Activated naive CD4-positive, alpha-beta T cell treated with anti-CD3 and anti-CD28 coated beads, Interleukin-2, amount 50 U/mL, for 72 hours (primary cell): ENCODE measurements around the gene ZNF316. TPM values are rescaled to one million over a fixed set of nuclear protein-coding genes. Genes with fewer than 3 reads are reported as not detected.
"Not testable (repeated sequence)": the region's sequence is repeated elsewhere in the genome, so short reads cannot be mapped to it uniquely, and the experiment has no call there.

ENCODE experiments used
- ATAC-seq, 2 donors: fragments of 150-1000 bp; cut with Tn5 transposase; 2 replicates each; pipeline ENCODE4 v1.10.0; 2021; ENCODE audit warnings: mild to moderate bottlenecking in 2 of 2, moderate library complexity in 2 of 2
- DNase-seq, 2 donors: peaks; one replicate each; pipeline ENCODE4 v3.0.0; 2021 to 2022; ENCODE audit warnings: low spot score in 2 of 2
- H3K27ac Mint-ChIP-seq, 2 donors: one replicate each; pipeline ENCODE4 v1.8.0; 2022; ENCODE audit warnings: mild to moderate bottlenecking in 2 of 2, mixed read lengths in 2 of 2
- H3K36me3 Mint-ChIP-seq, 2 donors: one replicate each; pipeline ENCODE4 v1.8.0; 2022; ENCODE audit warnings: mixed read lengths in 2 of 2
- H3K9me3 Mint-ChIP-seq, 2 donors: one replicate each; pipeline ENCODE4 v1.8.0; 2022; ENCODE audit warnings: mixed read lengths in 2 of 2
- total RNA-seq, 2 donors: library from RNA; stranded (reverse); gene quantifications; one replicate each; pipeline ENCODE4 v1.2.3, GENCODE V29; 2022

Gene ZNF316
- total RNA-seq, 2 donors from 2014 or later = 23.2 to 28.9 TPM

GRCh38 chr7:6615723-6616555 lies 21.2 kb upstream of the ZNF316 start:
- peaks cover under 1 to 5% of the 10 kb centered on the region in 2 donors for H3K36me3 Mint-ChIP-seq
- no peak for DNase-seq
- no peaks in the 10 kb centered on the region for H3K9me3 Mint-ChIP-seq
- peak; percentile 23 to 49 for ATAC-seq
- no peak overlapping the region for H3K27ac Mint-ChIP-seq

GRCh38 chr7:6616854-6617643 lies 20.1 kb upstream of the ZNF316 start:
- Mint-ChIP-seq H3K9me3 (no peaks in the 10 kb centered on the region), H3K27ac (no peak overlapping the region), H3K36me3 (peaks cover 10 to 15% of the 10 kb centered on the region in 2 donors)
- no peak for DNase-seq
- no peak for ATAC-seq

- Mint-ChIP-seq H3K9me3 (no peaks in the 10 kb centered on the region), H3K36me3 (peaks cover 14 to 15% of the 10 kb centered on the region in 2 donors), H3K27ac (no peak overlapping the region)
- ATAC-seq (no peak), DNase-seq (no peak)
These were observed 18.5 kb upstream of the ZNF316 start for GRCh38 chr7:6618621-6619020.

- DNase-seq (no peak), ATAC-seq (peak in 1 of 2 donors; percentile 36)
- Mint-ChIP-seq H3K27ac (no peak overlapping the region), H3K9me3 (no peaks in the 10 kb centered on the region), H3K36me3 (peaks cover 9 to 14% of the 10 kb centered on the region in 2 donors)
These were observed 17.2 kb upstream of the ZNF316 start for GRCh38 chr7:6619961-6620360.

GRCh38 chr7:6621195-6622133 lies 15.7 kb upstream of the ZNF316 start:
- Mint-ChIP-seq H3K36me3 (peaks cover 9 to 14% of the 10 kb centered on the region in 2 donors), H3K9me3 (no peaks in the 10 kb centered on the region), H3K27ac (no peak overlapping the region)
- DNase-seq (no peak), ATAC-seq (no peak)

- Mint-ChIP-seq H3K27ac (no peak overlapping the region), H3K9me3 (no peaks in the 10 kb centered on the region), H3K36me3 (peaks cover 9 to 14% of the 10 kb centered on the region in 2 donors)
- ATAC-seq (no peak), DNase-seq (no peak)
These were observed 14.9 kb upstream of the ZNF316 start for GRCh38 chr7:6622134-6622710.

GRCh38 chr7:6623589-6624245 lies 13.4 kb upstream of the ZNF316 start:
- peak overlapping the region; percentile 79 to 89 for H3K27ac Mint-ChIP-seq
- ATAC-seq (peak; percentile 22 to 82), DNase-seq (no peak)
- no peaks in the 10 kb centered on the region for H3K9me3 Mint-ChIP-seq
- H3K36me3 Mint-ChIP-seq = peaks cover 9 to 14% of the 10 kb centered on the region in 2 donors

- Mint-ChIP-seq H3K9me3 (no peaks in the 10 kb centered on the region), H3K36me3 (peaks cover 9 to 14% of the 10 kb centered on the region in 2 donors), H3K27ac (peak overlapping the region; percentile 79 to 89)
- no peak for ATAC-seq
- no peak for DNase-seq
These were observed 12.9 kb upstream of the ZNF316 start for GRCh38 chr7:6624246-6624611.

- Mint-ChIP-seq H3K27ac (no peak overlapping the region), H3K9me3 (no peaks in the 10 kb centered on the region), H3K36me3 (peaks cover 0 to 3% of the 10 kb centered on the region in 2 donors)
- DNase-seq (no peak), ATAC-seq (no peak)
These were observed 9.1 kb upstream of the ZNF316 start for GRCh38 chr7:6628045-6628444.

- ATAC-seq = no peak
- Mint-ChIP-seq H3K36me3 (no peaks in the 10 kb centered on the region), H3K27ac (no peak overlapping the region), H3K9me3 (no peaks in the 10 kb centered on the region)
- no peak for DNase-seq
These were observed 6.9 kb upstream of the ZNF316 start for GRCh38 chr7:6630007-6630849.

GRCh38 chr7:6631605-6632004 lies 5.5 kb upstream of the ZNF316 start:
- H3K36me3 Mint-ChIP-seq = no peaks in the 10 kb centered on the region
- DNase-seq (no peak), ATAC-seq (peak; percentile 52 to 71)
- H3K27ac Mint-ChIP-seq = peak overlapping the region; percentile 3 to 65
- H3K9me3 Mint-ChIP-seq = no peaks in the 10 kb centered on the region

GRCh38 chr7:6634021-6634420 lies 3.1 kb upstream of the ZNF316 start:
- Mint-ChIP-seq H3K9me3 (no peaks in the 10 kb centered on the region), H3K36me3 (peaks cover 11 to 13% of the 10 kb centered on the region in 2 donors), H3K27ac (peak overlapping the region in 1 of 2 donors; percentile 56)
- ATAC-seq (no peak), DNase-seq (no peak)

- DNase-seq, H3K27ac Mint-ChIP-seq, ATAC-seq, H3K9me3 Mint-ChIP-seq: not testable (repeated sequence)
- peaks cover 16 to 22% of the 10 kb centered on the region in 2 donors for H3K36me3 Mint-ChIP-seq
These were observed 2.1 kb upstream of the ZNF316 start for GRCh38 chr7:6634971-6635370.

- DNase-seq (peak; percentile 60 to 74), ATAC-seq (peak; percentile 61 to 83)
- no peaks in the 10 kb centered on the region for H3K9me3 Mint-ChIP-seq
- peak overlapping the region; percentile 81 to 96 for H3K27ac Mint-ChIP-seq
- H3K36me3 Mint-ChIP-seq = peaks cover 19 to 27% of the 10 kb centered on the region in 2 donors
These were observed 569 bp downstream of the ZNF316 start for GRCh38 chr7:6637544-6638229.
